Nephron (organoid): Measurements from ENCODE around the gene MIB1.

Experiments used
- H3K27ac Mint-ChIP-seq, 3 experiments: 2 replicates each; pipeline ENCODE4 v1.8.0; 2020; ENCODE audit warnings: mixed read lengths in 3 of 3, mild to moderate bottlenecking in 2 of 3, moderate library complexity in 1 of 3
- H3K27me3 Mint-ChIP-seq: 2 replicates; pipeline ENCODE4 v1.8.0; 2021; ENCODE audit warnings: low read depth, mild to moderate bottlenecking, moderate library complexity, mixed read lengths
- H3K36me3 Mint-ChIP-seq: 2 replicates; pipeline ENCODE4 v1.8.0; 2020; ENCODE audit warnings: low read depth, mixed read lengths
- H3K4me1 Mint-ChIP-seq: 2 replicates; pipeline ENCODE4 v1.8.0; 2020; ENCODE audit warnings: mixed read lengths
- H3K4me3 Mint-ChIP-seq, 3 experiments: 2 replicates each; pipeline ENCODE4 v1.8.0; 2020; ENCODE audit warnings: mild to moderate bottlenecking in 3 of 3, mixed read lengths in 3 of 3, moderate library complexity in 2 of 3
- H3K9me3 Mint-ChIP-seq: 2 replicates; pipeline ENCODE4 v1.8.0; 2020; ENCODE audit warnings: mixed read lengths
- CTCF ChIP-seq, 3 experiments: fragments of 200-600 bp; sonication (generic); IDR thresholded peaks; one replicate each; pipeline ENCODE4 v1.5.0; 2021; ENCODE audit warnings: antibody characterized with exemption in 3 of 3; ENCODE audit not compliant: unreplicated experiment in 3 of 3

The MIB1 gene

GRCh38 chr18:21841570-21841969 lies 101.0 kb downstream of the MIB1 start:
- TF ChIP-seq CTCF (IDR thresholded peaks at IDR 0.05; ENCODE audit: unreplicated experiment in 3 of 3) = no peak
- H3K27ac Mint-ChIP-seq = no peak overlapping the region
- no peak overlapping the region for H3K4me3 Mint-ChIP-seq
- no peaks in the 10 kb centered on the region for H3K27me3 Mint-ChIP-seq
- peaks cover 6% of the 10 kb centered on the region for H3K4me1 Mint-ChIP-seq
- H3K9me3 Mint-ChIP-seq = no peaks in the 10 kb centered on the region
- peaks cover 60% of the 10 kb centered on the region for H3K36me3 Mint-ChIP-seq

- H3K4me3 Mint-ChIP-seq = no peak overlapping the region
- TF ChIP-seq CTCF (IDR thresholded peaks at IDR 0.05; ENCODE audit: unreplicated experiment in 3 of 3) = no peak
- peaks cover 65% of the 10 kb centered on the region for H3K36me3 Mint-ChIP-seq
- H3K9me3 Mint-ChIP-seq = no peaks in the 10 kb centered on the region
- no peaks in the 10 kb centered on the region for H3K27me3 Mint-ChIP-seq
- peak overlapping the region in 1 of 3 experiments; percentile 29 for H3K27ac Mint-ChIP-seq
- peaks cover 8% of the 10 kb centered on the region for H3K4me1 Mint-ChIP-seq
Measured at GRCh38 chr18:21843341-21843740, 102.7 kb downstream of the MIB1 start.

- Mint-ChIP-seq H3K4me1 (peaks cover 42% of the 10 kb centered on the region), H3K27ac (no peak overlapping the region), H3K9me3 (no peaks in the 10 kb centered on the region), H3K27me3 (no peaks in the 10 kb centered on the region), H3K4me3 (no peak overlapping the region), H3K36me3 (peaks cover 36% of the 10 kb centered on the region)
- TF ChIP-seq CTCF (IDR thresholded peaks at IDR 0.05; ENCODE audit: unreplicated experiment in 3 of 3) = peak in 2 of 3 experiments; percentile 9 to 40
Measured at GRCh38 chr18:21851327-21851961, 110.9 kb downstream of the MIB1 start.

- no peak for TF ChIP-seq CTCF (IDR thresholded peaks at IDR 0.05; ENCODE audit: unreplicated experiment in 3 of 3)
- H3K9me3 Mint-ChIP-seq = no peaks in the 10 kb centered on the region
Measured at GRCh38 chr18:21853016-21853415, 112.4 kb downstream of the MIB1 start.

GRCh38 chr18:21853775-21854552 lies 113.4 kb downstream of the MIB1 start:
- no peak overlapping the region for H3K4me3 Mint-ChIP-seq
- H3K27ac Mint-ChIP-seq = peak overlapping the region in 2 of 3 experiments; percentile 54 to 57
- no peaks in the 10 kb centered on the region for H3K9me3 Mint-ChIP-seq
- no peaks in the 10 kb centered on the region for H3K27me3 Mint-ChIP-seq
- peaks cover 39% of the 10 kb centered on the region for H3K36me3 Mint-ChIP-seq
- peaks cover 33% of the 10 kb centered on the region for H3K4me1 Mint-ChIP-seq
- no peak for TF ChIP-seq CTCF (IDR thresholded peaks at IDR 0.05; ENCODE audit: unreplicated experiment in 3 of 3)

More at GRCh38 chr18:21853016-21853415, 112.4 kb downstream of the MIB1 start:
- Mint-ChIP-seq H3K27ac (peak overlapping the region; percentile 45 to 57 (median 54)), H3K36me3 (peaks cover 39% of the 10 kb centered on the region), H3K27me3 (no peaks in the 10 kb centered on the region), H3K4me3 (no peak overlapping the region), H3K4me1 (peaks cover 39% of the 10 kb centered on the region)
